ENCODE results near the gene USP7.
"Not testable (repeated sequence)": the region's sequence is repeated elsewhere in the genome, so short reads cannot be mapped to it uniquely, and the experiment has no call there.

Gene USP7

GRCh38 chr16:8923199-8923598, 40.5 kb downstream of the USP7 start:
- no peak for DNase-seq

- no peak for DNase-seq
Observed at GRCh38 chr16:8921347-8921984, 42.2 kb downstream of the USP7 start.

- DNase-seq = no peak
Observed at GRCh38 chr16:8920645-8921346, 42.9 kb downstream of the USP7 start.

- no peak for DNase-seq
Observed at GRCh38 chr16:8919934-8920462, 43.7 kb downstream of the USP7 start.

- DNase-seq = no peak
Observed at GRCh38 chr16:8919089-8919933, 44.4 kb downstream of the USP7 start.

GRCh38 chr16:8917336-8917735, 46.4 kb downstream of the USP7 start:
- DNase-seq = not testable (repeated sequence)

- no peak for DNase-seq
Observed at GRCh38 chr16:8916541-8917225, 47.0 kb downstream of the USP7 start.

- no peak for DNase-seq
Observed at GRCh38 chr16:8915722-8916301, 47.9 kb downstream of the USP7 start.

GRCh38 chr16:8914098-8914497, 49.6 kb downstream of the USP7 start:
- DNase-seq = no peak

- no peak for DNase-seq
Observed at GRCh38 chr16:8912793-8913192, 50.9 kb downstream of the USP7 start.

- no peak for DNase-seq
Observed at GRCh38 chr16:8910811-8911210, 52.9 kb downstream of the USP7 start.

GRCh38 chr16:8908810-8909468, 54.8 kb downstream of the USP7 start:
- no peak for DNase-seq

GRCh38 chr16:8907096-8907495, 56.6 kb downstream of the USP7 start:
- no peak for DNase-seq

- no peak for DNase-seq
Observed at GRCh38 chr16:8905795-8906591, 57.7 kb downstream of the USP7 start.

- peak in 1 of 2 experiments; percentile 34 for DNase-seq
Observed at GRCh38 chr16:8905168-8905762, 58.4 kb downstream of the USP7 start.

GRCh38 chr16:8904018-8904430, 59.7 kb downstream of the USP7 start:
- no peak for DNase-seq

GRCh38 chr16:8903004-8903403, 60.7 kb downstream of the USP7 start:
- no peak for DNase-seq

GRCh38 chr16:8901320-8901861, 62.3 kb downstream of the USP7 start:
- DNase-seq = no peak

GRCh38 chr16:8900343-8900742, 63.4 kb downstream of the USP7 start:
- no peak for DNase-seq

GRCh38 chr16:8899709-8900317, 63.9 kb downstream of the USP7 start:
- no peak for DNase-seq

Data from SW 1271 (cell line).